A673 (cell line): ENCODE data around the gene ARID5B. TPM values are rescaled to one million over a fixed set of nuclear protein-coding genes. Genes with fewer than 3 reads are reported as not detected.

Experiments used
- BruUV-seq: library from RNA; stranded (reverse); fragments of 400-500 nt; replicated peaks from 2 replicates; lab custom pipeline; 2021; lab: Mats Ljungman, UMichigan
- CTCF ChIA-PET: fragments of 300-600 bp; sonication (Branson Sonifier 250); formaldehyde crosslinking; loops from one replicate; lab custom pipeline; 2022; ENCODE audit warnings: antibody characterized with exemption; lab: Charles Lee
- POLR2A ChIA-PET: fragments of 300-600 bp; sonication (Branson Sonifier 250); formaldehyde crosslinking; loops from one replicate; lab custom pipeline; 2022; ENCODE audit warnings: antibody characterized with exemption; ENCODE audit not compliant: low non-redundant PET; lab: Charles Lee
- DNase-seq: peaks from one replicate; pipeline ENCODE4 v3.0.0-alpha.2; 2015; ENCODE audit warnings: low spot score
- H3K27ac ChIP-seq: fragments of 200-600 bp; sonication (generic); 2 replicates; pipeline ENCODE4 v1.5.1; 2016; ENCODE audit warnings: mixed run types, low read depth, mild to moderate bottlenecking, mixed read lengths, antibody characterized with exemption, low read length; ENCODE audit not compliant: poor library complexity, severe bottlenecking
- H3K27me3 ChIP-seq: fragments of 200-600 bp; sonication (generic); replicated peaks from 2 replicates; pipeline ENCODE4 v1.6.1; 2017; ENCODE audit warnings: mixed run types, low read depth, mild to moderate bottlenecking, mixed read lengths, antibody characterized with exemption, low read length; ENCODE audit not compliant: insufficient read depth, poor library complexity
- H3K36me3 ChIP-seq: fragments of 200-600 bp; sonication (generic); 2 replicates; pipeline ENCODE4 v1.6.1; 2016; ENCODE audit warnings: mixed run types, mild to moderate bottlenecking, mixed read lengths, antibody characterized with exemption, low read length; ENCODE audit not compliant: insufficient read depth, poor library complexity, severe bottlenecking
- H3K4me1 ChIP-seq: fragments of 200-600 bp; sonication (generic); 2 replicates; pipeline ENCODE4 v1.6.1; 2017; ENCODE audit warnings: mixed run types, mild to moderate bottlenecking, mixed read lengths, antibody characterized with exemption, low read length; ENCODE audit not compliant: insufficient read depth, poor library complexity, severe bottlenecking
- H3K4me3 ChIP-seq: fragments of 200-600 bp; sonication (generic); 2 replicates; pipeline ENCODE4 v1.5.1; 2016; ENCODE audit warnings: low read depth, mixed run types, mild to moderate bottlenecking, mixed read lengths, low read length; ENCODE audit not compliant: poor library complexity, severe bottlenecking
- H3K9me3 ChIP-seq: fragments of 200-600 bp; sonication (generic); 2 replicates; pipeline ENCODE4 v1.6.1; 2016; ENCODE audit warnings: mixed run types, low read depth, mild to moderate bottlenecking, mixed read lengths, antibody characterized with exemption, low read length; ENCODE audit not compliant: poor library complexity, severe bottlenecking
- EZH2 ChIP-seq: fragments of 200-600 bp; sonication (generic); IDR thresholded peaks from 2 replicates; pipeline ENCODE4 v1.6.1; 2017; ENCODE audit warnings: borderline replicate concordance, low read depth, mild to moderate bottlenecking, mixed read lengths, antibody characterized with exemption, low read length; ENCODE audit not compliant: poor library complexity, severe bottlenecking
- intact Hi-C: fragments of 100-400 bp; cut with micrococcal nuclease; formaldehyde crosslinking; loops from one replicate; pipeline ENCODE4 v1.10.0; 2022; ENCODE audit not compliant: unreplicated experiment
- total RNA-seq: library from RNA; stranded (reverse); gene quantifications from 2 replicates; pipeline ENCODE4 v1.2.3, GENCODE V29; 2021
- TF ChIP-seq, protein P1 (sequence below): fragments of 300-800, 200-600 bp; sonication (generic); conservative IDR thresholded peaks from 2 replicates; pipeline ENCODE4 v1.5.1; 2017; ENCODE audit warnings: low read depth, mild to moderate bottlenecking, antibody characterized with exemption, low read length, moderate library complexity, mixed read lengths

Gene ARID5B
- total RNA-seq, 1 experiment from 2014 or later: 29.0 TPM

DNA sequence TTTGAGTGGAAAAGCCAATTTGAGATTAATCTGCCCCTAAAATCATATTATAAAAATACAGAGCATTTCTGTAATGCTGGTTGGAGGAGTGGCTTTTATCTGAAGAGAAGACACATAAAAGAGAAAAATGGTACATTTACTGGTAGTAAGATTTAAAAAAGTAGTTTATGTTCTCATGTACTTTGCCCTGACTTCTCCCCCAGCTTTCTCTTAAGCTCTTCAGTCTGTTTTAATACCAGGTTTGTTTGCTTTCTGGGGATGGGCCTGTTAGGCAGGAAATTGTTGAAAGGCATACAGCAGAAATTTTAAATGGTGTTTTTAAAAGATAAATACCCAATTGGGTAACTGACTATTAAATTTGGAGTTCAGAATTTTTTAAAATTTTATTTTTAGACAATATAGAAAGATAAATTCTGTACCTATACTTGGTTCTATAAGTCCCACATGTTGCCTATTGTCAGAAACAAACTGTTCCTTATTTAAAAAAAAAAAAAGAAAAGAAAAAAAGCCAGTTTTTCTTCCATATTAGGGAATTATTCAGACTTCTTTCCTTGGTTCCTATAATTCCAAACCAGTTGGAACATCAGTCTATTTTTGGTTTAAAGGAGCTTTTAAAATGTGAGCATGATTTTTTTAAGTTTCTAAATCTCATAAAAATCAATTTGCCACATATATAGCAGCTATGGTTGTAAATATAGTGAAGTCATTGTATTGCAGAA lies 136.6 kb downstream of the ARID5B start:
- BruUV-seq: no TSS peak
- DNase-seq: peak; percentile 45
- TF ChIP-seq EZH2: no peak
- TF ChIP-seq, protein P1, sequence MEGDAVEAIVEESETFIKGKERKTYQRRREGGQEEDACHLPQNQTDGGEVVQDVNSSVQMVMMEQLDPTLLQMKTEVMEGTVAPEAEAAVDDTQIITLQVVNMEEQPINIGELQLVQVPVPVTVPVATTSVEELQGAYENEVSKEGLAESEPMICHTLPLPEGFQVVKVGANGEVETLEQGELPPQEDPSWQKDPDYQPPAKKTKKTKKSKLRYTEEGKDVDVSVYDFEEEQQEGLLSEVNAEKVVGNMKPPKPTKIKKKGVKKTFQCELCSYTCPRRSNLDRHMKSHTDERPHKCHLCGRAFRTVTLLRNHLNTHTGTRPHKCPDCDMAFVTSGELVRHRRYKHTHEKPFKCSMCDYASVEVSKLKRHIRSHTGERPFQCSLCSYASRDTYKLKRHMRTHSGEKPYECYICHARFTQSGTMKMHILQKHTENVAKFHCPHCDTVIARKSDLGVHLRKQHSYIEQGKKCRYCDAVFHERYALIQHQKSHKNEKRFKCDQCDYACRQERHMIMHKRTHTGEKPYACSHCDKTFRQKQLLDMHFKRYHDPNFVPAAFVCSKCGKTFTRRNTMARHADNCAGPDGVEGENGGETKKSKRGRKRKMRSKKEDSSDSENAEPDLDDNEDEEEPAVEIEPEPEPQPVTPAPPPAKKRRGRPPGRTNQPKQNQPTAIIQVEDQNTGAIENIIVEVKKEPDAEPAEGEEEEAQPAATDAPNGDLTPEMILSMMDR: no peak
- Histone ChIP-seq H3K27ac (peak overlapping the region; percentile 79), H3K9me3 (no peaks in the 10 kb centered on the region), H3K36me3 (no peaks in the 10 kb centered on the region), H3K4me1 (peaks cover 81% of the 10 kb centered on the region), H3K4me3 (no peak overlapping the region), H3K27me3 (no peaks in the 10 kb centered on the region)
- intact Hi-C loops: loop anchor here (1.0 to 5.0 kb wide), 6 partner anchors 43 to 1221 kb away; no protein-coding TSS in a partner anchor
- ChIA-PET POLR2A (interaction anchor here (0.5 to 0.7 kb wide), 3 partner anchors 63 to 1173 kb away, joined by 3 read pairs; no protein-coding TSS in a partner anchor), CTCF (interaction anchor here (0.6 to 3.7 kb wide), 10 partner anchors 13 to 1221 kb away, joined by 3 to 27 read pairs (median 4); no protein-coding TSS in a partner anchor)

DNA sequence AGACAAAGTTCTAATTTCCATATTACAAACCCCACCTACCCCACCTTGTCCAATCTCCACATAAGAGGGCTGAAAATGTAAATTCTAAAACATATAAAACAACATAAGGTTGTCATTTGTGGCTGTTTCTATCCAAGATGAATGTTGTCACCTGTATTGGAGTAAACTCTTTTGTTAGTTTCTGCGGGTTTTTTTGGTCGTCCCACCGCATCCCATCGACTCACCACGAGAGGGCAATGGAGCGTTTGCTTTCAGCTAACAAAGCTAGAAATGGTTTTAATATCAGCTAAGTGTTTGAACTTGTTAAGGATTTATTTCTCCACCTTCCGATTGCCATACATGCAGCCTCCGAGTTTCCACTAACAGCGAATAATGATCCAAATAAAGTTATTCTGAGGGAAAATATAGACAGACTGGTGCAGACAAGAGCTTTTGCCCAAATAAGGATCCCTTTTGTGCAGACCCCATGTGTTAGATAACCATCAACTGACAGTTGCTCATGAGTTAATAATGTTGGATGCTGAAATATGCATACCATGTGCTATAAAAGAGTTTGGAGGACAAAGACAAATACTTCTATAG lies 137.2 kb downstream of the ARID5B start:
- intact Hi-C loops: loop anchor here (1.0 to 5.0 kb wide), 6 partner anchors 44 to 1221 kb away; no protein-coding TSS in a partner anchor
- Histone ChIP-seq H3K9me3 (no peaks in the 10 kb centered on the region), H3K27ac (peak overlapping the region; percentile 79), H3K4me1 (peaks cover 85% of the 10 kb centered on the region), H3K4me3 (peak overlapping the region; percentile 5), H3K36me3 (no peaks in the 10 kb centered on the region), H3K27me3 (no peaks in the 10 kb centered on the region)
- POLR2A ChIA-PET: interaction anchor here (0.5 to 0.8 kb wide), 3 partner anchors 205 to 1174 kb away, joined by 3 to 5 read pairs (median 3); no protein-coding TSS in a partner anchor
- TF ChIP-seq, protein P1: peak; percentile 94
- TF ChIP-seq EZH2: no peak
- no TSS peak for BruUV-seq
- DNase-seq: peak; percentile 93
- CTCF ChIA-PET: interaction anchor here (0.5 to 3.7 kb wide), 11 partner anchors 13 to 1222 kb away, joined by 3 to 27 read pairs (median 4); no protein-coding TSS in a partner anchor

DNA sequence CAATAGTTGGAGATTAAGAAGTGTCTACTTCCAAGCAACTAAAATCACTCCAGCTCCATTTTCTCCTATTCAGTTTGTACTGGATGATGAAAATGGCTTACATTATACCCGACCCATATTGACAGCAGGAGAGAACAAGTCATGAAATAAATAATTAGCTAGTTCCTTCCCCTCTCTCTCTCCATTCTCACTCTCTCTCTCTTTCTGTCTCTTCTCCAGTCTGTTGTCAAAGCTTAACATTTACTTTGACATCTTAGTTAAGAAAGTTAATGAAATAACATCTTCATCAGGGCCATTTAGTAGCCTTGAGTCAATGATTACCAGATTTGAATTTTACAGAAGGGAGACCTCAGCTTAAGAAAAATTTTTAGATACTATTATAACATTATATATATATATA lies 138.5 kb downstream of the ARID5B start:
- Histone ChIP-seq H3K36me3 (no peaks in the 10 kb centered on the region), H3K27me3 (no peaks in the 10 kb centered on the region), H3K4me1 (peaks cover 90% of the 10 kb centered on the region), H3K9me3 (no peaks in the 10 kb centered on the region), H3K27ac (peak overlapping the region; percentile 79), H3K4me3 (no peak overlapping the region)
- BruUV-seq: no TSS peak
- no peak for TF ChIP-seq EZH2
- TF ChIP-seq, protein P1: no peak
- DNase-seq: no peak
- CTCF ChIA-PET: interaction anchor here (3.7 kb wide), 1 partner anchor 205 kb away, joined by 27 read pairs; no protein-coding TSS in a partner anchor
- POLR2A ChIA-PET: no interaction called here
- intact Hi-C loops: loop anchor here (2.0 to 10.0 kb wide), 5 partner anchors 43 to 1223 kb away; no protein-coding TSS in a partner anchor
